GM23248 (cell line): Measurements from ENCODE around the gene CCDC8.

Experiments used
- EZH2 ChIP-seq: fragments of 200-600 bp; sonication (generic); IDR thresholded peaks from 2 replicates; pipeline ENCODE4 v1.6.1; 2018; ENCODE audit warnings: antibody characterized with exemption, mild to moderate bottlenecking; ENCODE audit not compliant: insufficient read depth, poor library complexity, severe bottlenecking
- EZH2phosphoT487 ChIP-seq: fragments of 200-600 bp; sonication (generic); IDR thresholded peaks from 2 replicates; pipeline ENCODE4 v1.6.1; 2018; ENCODE audit warnings: antibody characterized with exemption, moderate library complexity, mild to moderate bottlenecking, low read depth; ENCODE audit not compliant: insufficient read depth

- no peak for TF ChIP-seq EZH2phosphoT487
- no peak for TF ChIP-seq EZH2
These were observed 43.5 kb downstream of the CCDC8 start for GRCh38 chr19:46369817-46370216.
